Thoracic aorta (tissue), 2 donors: ENCODE data around the gene TAC1. TPM values are rescaled to one million over a fixed set of nuclear protein-coding genes. Genes with fewer than 3 reads are reported as not detected.
A peak's percentile ranks its signal among the peaks of the same experiment; 100 is the strongest.

ENCODE experiments used
- ATAC-seq: fragments of 150-250 bp; one replicate; pipeline ENCODE4 v1.8.0; 2017; ENCODE audit warnings: low read depth; ENCODE audit not compliant: insufficient number of reproducible peaks, low FRiP score
- DNase-seq: peaks from one replicate; pipeline ENCODE4 v3.0.0-alpha.2; 2020; ENCODE audit warnings: low spot score
- H3K27ac ChIP-seq, 2 donors: fragments of 200-600 bp; sonication (generic); 1 replicate in 1 of 2; 2 replicates in 1 of 2; pipeline ENCODE4 v1.5.1; 2016; ENCODE audit warnings: mild to moderate bottlenecking in 2 of 2, moderate library complexity in 2 of 2
- H3K27me3 ChIP-seq: fragments of 200-600 bp; sonication (generic); replicated peaks from 2 replicates; pipeline ENCODE4 v1.6.0; 2016; ENCODE audit warnings: mild to moderate bottlenecking; ENCODE audit not compliant: insufficient read depth
- H3K36me3 ChIP-seq: fragments of 200-600 bp; sonication (generic); one replicate; pipeline ENCODE4 v1.5.1; 2016
- H3K4me1 ChIP-seq, 2 donors: fragments of 200-600 bp; sonication (generic); 1 replicate in 1 of 2; 2 replicates in 1 of 2; pipeline versions ENCODE4 v1.5.1 to v1.6.0; 2016; ENCODE audit warnings: low read depth in 2 of 2, mild to moderate bottlenecking in 1 of 2; ENCODE audit not compliant: control insufficient read depth in 1 of 2
- H3K4me3 ChIP-seq: fragments of 200-600 bp; sonication (generic); 2 replicates; pipeline ENCODE4 v1.5.1; 2016; ENCODE audit warnings: mild to moderate bottlenecking
- H3K9me3 ChIP-seq: fragments of 200-600 bp; sonication (generic); 2 replicates; pipeline ENCODE4 v1.5.1; 2016
- total RNA-seq, 2 donors: library from RNA; depleted of rRNA; stranded (reverse); fragments of >200 nt; gene quantifications; one replicate each; pipeline versions ENCODE4 v1.1.0 to v1.2.3, GENCODE V29; 2016
- TF ChIP-seq, protein P1 (sequence below): fragments of 200-600 bp; sonication (generic); IDR thresholded peaks from one replicate; pipeline ENCODE4 v1.5.1; 2019; ENCODE audit warnings: antibody characterized with exemption

Gene TAC1
- total RNA-seq, 2 donors from 2014 or later, result 13.8 to 20.7 TPM

DNA sequence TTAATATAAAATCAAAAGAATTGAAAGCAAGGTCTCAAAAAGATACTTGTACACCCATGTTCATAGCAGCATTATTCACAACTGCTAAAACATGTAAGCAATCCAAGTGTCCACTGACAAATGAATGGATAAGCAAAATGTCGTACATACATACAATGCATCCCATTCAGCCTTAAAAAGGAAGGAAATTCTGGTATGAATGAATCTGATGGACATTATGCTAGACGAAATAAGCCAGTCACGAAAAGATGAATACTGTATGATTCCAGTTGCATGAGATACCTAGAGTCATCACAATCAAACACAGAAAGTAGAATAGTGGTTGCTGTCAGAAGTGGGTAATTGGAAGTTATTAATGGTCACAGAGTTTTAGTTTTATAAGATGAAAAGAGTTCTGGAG is 9.5 kb upstream of the TAC1 start:
- no peak for ATAC-seq
- no peak overlapping the region for H3K27ac ChIP-seq
- H3K4me3 ChIP-seq, result no peak overlapping the region
- no peaks in the 10 kb centered on the region for H3K36me3 ChIP-seq
- H3K4me1 ChIP-seq, result no peaks in the 10 kb centered on the region
- no peaks in the 10 kb centered on the region for H3K27me3 ChIP-seq
- TF ChIP-seq, protein P1, sequence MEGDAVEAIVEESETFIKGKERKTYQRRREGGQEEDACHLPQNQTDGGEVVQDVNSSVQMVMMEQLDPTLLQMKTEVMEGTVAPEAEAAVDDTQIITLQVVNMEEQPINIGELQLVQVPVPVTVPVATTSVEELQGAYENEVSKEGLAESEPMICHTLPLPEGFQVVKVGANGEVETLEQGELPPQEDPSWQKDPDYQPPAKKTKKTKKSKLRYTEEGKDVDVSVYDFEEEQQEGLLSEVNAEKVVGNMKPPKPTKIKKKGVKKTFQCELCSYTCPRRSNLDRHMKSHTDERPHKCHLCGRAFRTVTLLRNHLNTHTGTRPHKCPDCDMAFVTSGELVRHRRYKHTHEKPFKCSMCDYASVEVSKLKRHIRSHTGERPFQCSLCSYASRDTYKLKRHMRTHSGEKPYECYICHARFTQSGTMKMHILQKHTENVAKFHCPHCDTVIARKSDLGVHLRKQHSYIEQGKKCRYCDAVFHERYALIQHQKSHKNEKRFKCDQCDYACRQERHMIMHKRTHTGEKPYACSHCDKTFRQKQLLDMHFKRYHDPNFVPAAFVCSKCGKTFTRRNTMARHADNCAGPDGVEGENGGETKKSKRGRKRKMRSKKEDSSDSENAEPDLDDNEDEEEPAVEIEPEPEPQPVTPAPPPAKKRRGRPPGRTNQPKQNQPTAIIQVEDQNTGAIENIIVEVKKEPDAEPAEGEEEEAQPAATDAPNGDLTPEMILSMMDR, result no peak
- DNase-seq, result no peak
- H3K9me3 ChIP-seq, result no peaks in the 10 kb centered on the region

DNA sequence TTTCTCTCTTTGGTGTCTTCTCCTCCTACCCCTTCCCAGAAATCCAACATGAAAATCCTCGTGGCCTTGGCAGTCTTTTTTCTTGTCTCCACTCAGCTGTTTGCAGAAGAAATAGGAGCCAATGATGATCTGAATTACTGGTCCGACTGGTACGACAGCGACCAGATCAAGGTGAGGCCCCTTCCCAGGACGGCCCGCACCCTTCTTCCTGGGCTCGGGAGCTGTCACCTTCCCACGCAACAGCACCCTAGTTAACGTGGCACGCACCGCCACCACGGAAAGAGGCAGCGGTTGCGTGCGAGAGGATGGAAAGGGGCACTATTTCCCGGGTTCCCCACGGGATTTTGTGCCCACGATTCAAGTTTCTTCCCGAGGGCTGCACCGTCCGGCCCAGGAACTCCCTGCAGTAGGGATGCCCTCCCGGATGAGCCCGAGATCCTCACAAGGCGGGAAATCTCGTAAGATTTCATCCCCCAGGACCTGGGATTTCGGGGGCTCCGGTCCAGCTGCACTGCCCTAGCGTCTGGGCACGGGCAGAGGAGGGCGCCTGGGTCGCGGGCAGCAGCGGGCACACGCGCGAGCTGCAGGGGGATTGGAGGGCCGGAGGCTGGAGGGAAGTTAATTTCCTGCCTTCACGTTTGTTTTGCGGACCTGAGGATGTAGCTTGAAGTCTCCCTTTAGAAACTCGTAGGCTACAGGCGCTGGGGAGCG is 834 bp downstream of the TAC1 start:
- no peaks in the 10 kb centered on the region for H3K36me3 ChIP-seq
- H3K4me3 ChIP-seq, result peak overlapping the region; percentile 50
- DNase-seq, result no peak
- H3K9me3 ChIP-seq, result no peaks in the 10 kb centered on the region
- peaks cover 3 to 23% of the 10 kb centered on the region in 2 donors for H3K4me1 ChIP-seq
- H3K27me3 ChIP-seq, result no peaks in the 10 kb centered on the region
- H3K27ac ChIP-seq, result no peak overlapping the region
- TF ChIP-seq, protein P1, result no peak
- ATAC-seq, result no peak

DNA sequence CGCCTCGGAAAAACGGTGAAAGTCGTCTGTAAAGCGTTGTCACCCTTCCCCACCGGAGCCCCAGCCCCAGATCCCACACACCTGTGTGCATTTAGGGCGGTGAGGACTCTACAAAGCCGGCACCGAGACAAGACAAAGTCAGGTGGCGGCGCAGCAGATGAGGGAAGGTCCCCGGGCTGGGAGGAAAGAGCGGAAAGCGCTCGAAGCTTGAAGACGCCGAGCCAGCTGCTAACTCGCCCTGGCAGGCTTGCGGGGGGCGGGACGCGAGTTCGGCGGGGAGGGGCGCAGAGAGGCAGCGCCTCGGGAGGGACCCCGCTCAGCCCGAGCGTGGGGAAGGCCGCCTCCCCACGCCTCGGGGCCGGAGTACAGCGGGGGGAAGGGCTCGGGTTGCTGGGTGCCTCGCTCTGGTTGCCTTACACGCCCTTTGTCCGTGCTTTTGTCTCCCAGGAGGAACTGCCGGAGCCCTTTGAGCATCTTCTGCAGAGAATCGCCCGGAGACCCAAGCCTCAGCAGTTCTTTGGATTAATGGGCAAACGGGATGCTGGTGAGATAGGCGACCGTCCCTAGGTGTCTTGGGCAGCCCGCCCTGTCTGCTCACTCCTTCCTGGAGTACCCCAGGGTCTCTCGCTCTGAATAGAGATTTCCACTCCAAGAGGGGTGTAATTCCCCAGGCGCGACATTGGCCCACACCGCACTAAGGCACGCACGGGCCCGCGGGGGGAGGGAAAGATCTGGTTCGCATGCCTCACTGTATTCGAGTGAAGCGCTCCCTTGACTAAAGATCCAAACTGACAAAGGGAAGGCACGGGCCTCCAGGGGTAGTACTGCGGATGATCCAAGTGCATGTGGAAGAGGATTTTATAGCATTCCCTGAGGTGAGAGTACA is 1.6 kb downstream of the TAC1 start:
- Histone ChIP-seq H3K4me3 (peak overlapping the region; percentile 50), H3K9me3 (no peaks in the 10 kb centered on the region), H3K27me3 (no peaks in the 10 kb centered on the region), H3K36me3 (no peaks in the 10 kb centered on the region), H3K27ac (no peak overlapping the region), H3K4me1 (peaks cover 3 to 23% of the 10 kb centered on the region in 2 donors)
- ATAC-seq (no peak), DNase-seq (no peak)
- TF ChIP-seq, protein P1, result no peak

DNA sequence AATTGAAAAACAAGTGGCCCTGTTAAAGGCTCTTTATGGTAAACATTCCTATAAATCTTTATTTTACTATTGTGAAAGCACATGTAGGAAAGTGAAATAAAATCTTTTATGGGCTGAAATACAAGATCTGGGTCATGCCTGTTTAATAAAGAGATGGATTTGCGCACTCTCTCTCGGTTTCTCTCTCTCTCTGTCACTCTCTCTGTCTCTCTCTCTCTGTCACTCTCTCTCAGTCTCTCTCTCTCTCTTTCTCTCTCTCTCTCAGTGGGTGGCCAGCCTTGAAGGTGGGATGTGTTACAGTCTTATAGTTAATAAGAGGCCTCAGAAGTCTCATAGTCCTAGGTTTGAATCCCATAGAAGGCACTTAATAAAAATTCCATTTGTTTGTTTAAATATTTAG is 2.4 kb downstream of the TAC1 start:
- Histone ChIP-seq H3K36me3 (no peaks in the 10 kb centered on the region), H3K27me3 (no peaks in the 10 kb centered on the region), H3K27ac (no peak overlapping the region), H3K9me3 (no peaks in the 10 kb centered on the region), H3K4me3 (no peak overlapping the region), H3K4me1 (peaks cover 3 to 23% of the 10 kb centered on the region in 2 donors)
- no peak for ATAC-seq
- DNase-seq, result no peak
- TF ChIP-seq, protein P1, result no peak

DNA sequence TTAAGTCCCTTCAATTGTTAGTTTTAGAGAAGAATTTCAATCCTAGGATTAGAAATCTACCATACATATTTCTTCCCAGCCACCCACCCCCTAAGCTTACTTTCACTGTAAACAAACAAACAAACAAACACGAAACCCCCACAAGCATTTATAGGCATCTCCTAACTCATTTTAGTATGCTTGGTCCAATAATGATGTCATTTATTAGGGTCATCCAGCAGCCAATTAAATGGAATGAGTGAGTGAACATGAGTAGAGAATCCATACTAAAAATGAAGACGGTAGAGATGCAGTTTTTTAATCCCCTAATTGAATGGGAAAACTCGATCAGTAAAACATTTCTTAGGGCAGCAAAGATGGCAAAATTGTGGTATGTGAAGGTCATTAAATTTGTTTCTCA is 3.2 kb downstream of the TAC1 start:
- no peaks in the 10 kb centered on the region for H3K36me3 ChIP-seq
- H3K4me3 ChIP-seq, result no peak overlapping the region
- TF ChIP-seq, protein P1, result no peak
- DNase-seq, result no peak
- H3K27me3 ChIP-seq, result no peaks in the 10 kb centered on the region
- ATAC-seq, result no peak
- no peaks in the 10 kb centered on the region for H3K9me3 ChIP-seq
- H3K4me1 ChIP-seq, result peaks cover 3 to 23% of the 10 kb centered on the region in 2 donors
- no peak overlapping the region for H3K27ac ChIP-seq
